Stimulated activated CD8-positive, alpha-beta memory T cell treated with anti-CD3 and anti-CD28 coated beads, Interleukin-7, amount 100 ng/mL, for 24 hours (primary cell): Measurements from ENCODE around the gene ACTRT2.

Experiments used
- DNase-seq: peaks from one replicate; pipeline ENCODE4 v3.0.0-alpha.2; 2020; ENCODE audit warnings: low read depth

The ACTRT2 gene

GRCh38 chr1:3021233-3021671, at the start of gene ACTRT2:
Gene ACTRT2 (plus strand): TSS chr1:3021467. CDS start chr1:3021687, 220 bp downstream.
- DNase-seq, result no peak

DNA sequence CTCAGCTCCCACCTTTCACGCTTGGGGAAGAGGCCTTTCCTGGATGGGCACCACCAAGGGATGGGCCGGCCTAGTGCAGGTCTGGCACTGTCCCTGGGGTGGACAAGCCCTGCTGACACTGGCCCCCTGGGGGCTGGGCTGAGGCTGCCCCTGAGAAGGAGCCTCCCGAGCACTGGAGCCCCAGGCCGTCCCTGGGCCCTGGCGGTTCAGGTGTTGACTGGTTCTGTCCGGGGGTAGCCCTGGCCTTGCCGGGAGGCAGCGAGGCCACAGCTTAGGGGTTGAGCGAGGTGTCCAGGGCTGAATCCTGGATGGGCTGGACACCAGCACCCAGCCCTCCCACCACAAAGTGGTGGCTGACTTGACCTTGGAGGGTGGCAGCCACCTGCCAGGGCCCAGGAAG, 49.7 kb upstream of the ACTRT2 start:
- DNase-seq, result no peak

- DNase-seq, result no peak
These were observed 49.0 kb upstream of the ACTRT2 start for GRCh38 chr1:2972011-2972878.

GRCh38 chr1:2972879-2973575, 48.2 kb upstream of the ACTRT2 start:
- no peak for DNase-seq

DNA sequence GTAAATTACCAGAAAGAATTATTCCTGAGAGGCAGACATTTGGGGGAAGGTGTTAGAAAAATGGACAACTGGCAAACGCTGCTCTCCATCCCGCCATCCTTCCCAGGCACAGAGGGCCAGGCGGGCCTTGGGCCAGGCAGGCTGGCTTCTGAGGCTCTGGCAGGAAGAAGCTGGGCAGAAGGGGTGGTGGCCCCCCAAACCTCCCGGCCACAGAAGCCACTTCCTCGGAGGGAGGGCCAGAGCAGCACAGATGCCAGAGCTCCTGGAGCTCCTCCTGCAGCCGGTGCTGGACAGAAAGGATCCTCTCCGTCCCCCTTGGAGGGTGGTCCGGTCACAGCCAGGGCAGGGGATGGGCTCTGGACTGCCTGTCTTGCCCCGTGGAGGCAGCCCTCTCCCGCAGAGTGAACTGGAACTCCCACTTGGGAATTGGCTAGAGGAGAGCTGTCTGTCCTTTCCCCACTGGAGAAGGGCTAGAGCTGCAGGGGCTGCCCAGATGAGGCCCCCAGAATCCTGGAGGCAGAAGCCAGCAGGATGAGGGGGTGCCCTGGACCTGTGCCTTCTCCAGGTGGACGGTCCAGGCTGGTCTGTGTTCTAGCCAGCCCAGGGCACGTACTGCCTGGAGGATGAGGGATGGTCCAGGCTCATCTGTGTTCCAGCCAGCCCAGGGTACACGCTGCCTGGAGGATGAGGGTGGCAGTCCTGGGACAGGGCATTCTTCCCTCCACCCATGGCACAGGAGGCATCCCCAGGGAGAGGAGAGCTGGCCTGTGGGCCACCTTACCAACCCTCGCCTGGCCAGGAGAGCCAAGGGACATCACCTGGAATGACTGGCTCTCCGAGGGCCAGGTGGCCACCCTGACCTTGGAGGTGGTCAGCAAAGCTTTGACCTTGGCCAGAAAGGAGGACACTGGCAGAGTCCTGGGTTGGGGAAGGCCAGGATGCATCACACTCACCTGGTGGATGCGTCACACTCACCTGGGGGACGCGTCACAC, 47.4 kb upstream of the ACTRT2 start:
- DNase-seq, result no peak

- DNase-seq, result no peak
These were observed 46.5 kb upstream of the ACTRT2 start for GRCh38 chr1:2974701-2975301.

DNA sequence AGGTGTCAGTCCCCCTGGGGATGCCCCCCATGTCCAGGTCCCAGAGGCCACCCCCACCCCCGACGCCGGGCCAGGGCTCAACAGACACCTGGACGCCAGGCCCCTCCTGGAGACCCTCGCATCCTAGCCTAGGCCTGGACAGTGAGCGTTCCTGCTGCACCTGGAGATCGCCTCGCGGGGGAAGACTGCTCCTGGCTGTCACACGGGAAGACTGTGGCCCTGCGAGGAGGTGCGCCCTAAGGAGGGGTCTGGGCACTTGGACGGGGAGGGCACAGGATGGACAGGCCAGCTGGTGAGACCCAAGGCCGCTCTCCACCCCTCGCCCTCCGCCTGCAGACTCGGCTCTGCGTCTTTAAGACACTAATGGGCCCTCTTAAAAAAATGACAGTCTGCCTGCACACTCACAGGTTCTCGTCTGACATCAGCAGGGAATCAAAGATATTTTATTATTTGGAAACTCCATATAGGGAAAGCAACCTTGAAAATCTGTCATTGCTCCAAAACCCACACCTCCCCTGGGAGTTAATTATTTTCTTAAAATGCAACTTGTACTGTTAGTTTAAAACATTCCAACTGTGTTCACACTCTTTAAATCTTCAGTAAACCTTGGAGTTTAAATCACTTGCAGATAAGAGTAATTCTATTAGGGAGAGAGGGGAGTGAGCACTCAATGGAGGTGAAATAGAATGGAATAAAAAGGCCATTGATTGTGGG, 45.6 kb upstream of the ACTRT2 start:
- DNase-seq, result no peak

DNA sequence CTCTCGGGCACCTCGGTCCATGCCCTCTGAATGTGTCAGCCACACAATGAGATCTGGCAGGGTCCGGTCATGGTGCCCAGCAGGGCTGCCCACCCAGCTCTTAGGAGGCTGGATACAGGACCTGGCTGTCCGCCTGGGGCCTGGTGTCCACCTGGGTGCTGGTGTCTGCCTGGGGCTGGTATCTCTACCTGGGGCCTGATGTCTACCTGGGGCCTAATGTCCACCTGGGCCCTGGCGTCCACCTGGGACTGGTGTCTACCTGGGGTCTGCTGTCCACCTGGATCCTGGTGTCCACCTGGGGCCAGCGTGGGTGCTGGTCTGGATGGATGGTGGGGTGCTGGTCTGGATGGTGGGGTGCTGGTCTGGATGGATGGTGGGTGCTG, 45.1 kb upstream of the ACTRT2 start:
- no peak for DNase-seq

GRCh38 chr1:2977886-2978611, 43.2 kb upstream of the ACTRT2 start:
- DNase-seq, result no peak

GRCh38 chr1:2978691-2979190, 42.5 kb upstream of the ACTRT2 start:
- DNase-seq, result no peak

GRCh38 chr1:2979191-2980072, 41.8 kb upstream of the ACTRT2 start:
- no peak for DNase-seq

GRCh38 chr1:2980073-2980791, 41.0 kb upstream of the ACTRT2 start:
- no peak for DNase-seq

DNA sequence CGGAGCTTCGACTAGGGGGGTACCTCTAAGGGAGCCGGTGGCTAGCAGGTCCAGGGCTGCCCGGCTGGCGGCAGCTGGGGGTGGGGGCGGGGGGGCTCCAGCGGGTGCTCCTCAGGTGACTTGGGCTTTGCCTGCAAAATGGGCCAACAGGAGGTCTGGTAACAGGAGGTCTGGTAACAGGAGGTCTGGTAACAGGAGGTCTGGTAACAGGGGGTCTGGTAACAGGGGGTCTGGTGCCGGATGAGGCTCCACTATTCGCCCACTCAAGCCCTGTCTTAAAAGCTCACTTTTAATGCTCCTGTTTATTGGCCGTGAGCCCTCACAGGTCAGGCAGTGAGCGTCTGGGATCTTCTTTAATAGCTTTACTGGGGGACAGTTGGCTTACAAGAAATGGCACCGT, 40.4 kb upstream of the ACTRT2 start:
- DNase-seq, result no peak

- DNase-seq, result no peak
These were observed 39.9 kb upstream of the ACTRT2 start for GRCh38 chr1:2981388-2981787.

DNA sequence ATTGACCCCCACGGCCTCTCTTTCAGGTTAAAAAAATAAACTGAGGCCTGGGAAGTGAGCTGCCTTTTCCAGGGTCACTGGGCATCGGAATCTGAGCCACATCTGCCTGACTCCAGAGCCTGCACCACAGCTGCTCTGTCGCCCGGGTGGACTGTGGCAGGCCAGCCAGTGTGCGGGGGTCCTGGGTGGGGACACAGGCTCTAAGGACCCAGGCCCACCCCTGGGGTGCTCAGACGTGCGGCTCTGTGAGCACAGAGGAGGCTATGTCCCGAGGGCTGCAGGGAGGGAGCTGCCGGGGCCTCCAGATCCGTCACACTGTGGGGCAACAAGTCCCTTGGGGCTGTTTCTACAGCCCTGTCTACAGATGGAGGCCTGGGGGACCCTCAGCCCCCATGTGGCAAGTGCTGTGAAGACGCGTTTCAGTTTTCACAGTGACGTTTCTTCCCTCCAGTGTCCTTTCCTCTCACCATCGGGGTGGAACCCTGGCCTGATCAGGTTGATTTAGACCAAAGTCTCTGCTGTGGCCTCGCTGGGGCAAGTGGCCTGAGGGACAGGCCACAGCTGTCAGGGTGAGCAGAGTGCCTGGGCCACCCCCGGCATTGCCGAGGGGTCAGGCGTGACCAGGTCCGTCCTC, 39.2 kb upstream of the ACTRT2 start:
- no peak for DNase-seq

DNA sequence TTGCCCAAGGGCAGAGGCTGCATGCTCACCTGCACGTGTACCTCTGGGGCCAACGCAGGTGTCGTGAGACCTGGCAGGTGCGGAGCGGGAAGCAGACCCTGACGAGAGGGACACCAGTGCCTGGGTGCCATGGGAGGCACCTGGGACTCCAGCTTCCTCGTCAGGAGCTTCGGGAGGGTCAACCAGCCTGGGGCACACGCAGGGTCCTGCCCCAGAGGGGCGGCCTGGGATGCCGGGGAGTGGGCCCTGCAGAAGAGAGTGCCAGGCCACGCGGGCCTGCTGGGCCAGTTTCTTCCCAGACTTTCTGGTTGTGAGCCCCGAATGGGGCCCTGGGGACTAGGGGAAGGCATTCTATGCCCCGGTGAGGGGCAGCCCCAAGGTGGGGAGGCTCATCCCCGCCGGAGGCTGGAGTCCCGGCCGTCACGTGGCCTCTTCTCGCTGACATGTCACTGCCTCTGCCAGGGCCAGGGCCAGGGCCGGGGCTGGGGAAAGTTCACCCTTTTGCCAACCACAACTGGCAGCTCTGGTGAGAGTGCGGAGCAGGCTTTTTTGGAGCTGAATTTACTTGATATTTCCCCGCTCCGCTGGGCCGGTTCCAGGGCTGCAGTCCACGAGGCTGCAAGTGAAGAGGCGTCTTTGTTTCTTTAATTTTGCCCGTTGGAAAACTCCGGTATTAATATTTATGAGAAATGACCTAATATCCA, 38.5 kb upstream of the ACTRT2 start:
- no peak for DNase-seq

- DNase-seq, result no peak
These were observed 38.0 kb upstream of the ACTRT2 start for GRCh38 chr1:2983319-2983705.
